Spleen (tissue), 11 donors: ENCODE results near the gene SLC4A4. TPM values are rescaled to one million over a fixed set of nuclear protein-coding genes. Genes with fewer than 3 reads are reported as not detected.

Source experiments
- DNase-seq: peaks from one replicate; pipeline ENCODE4 v3.0.0-alpha.2; 2020
- H3K27ac ChIP-seq, 8 donors: fragments of 200-600 bp; sonication (generic) in 7 of 8; 1 replicate in 4 of 8; 2 replicates in 4 of 8; pipeline versions ENCODE4 v1.5.0 to v1.8.0; 2016 to 2021; ENCODE audit warnings: inconsistent platforms in 4 of 8, mild to moderate bottlenecking in 4 of 8, moderate library complexity in 1 of 8
- H3K27me3 ChIP-seq, 7 donors: fragments of 200-600 bp; sonication (generic) in 6 of 7; replicated peaks in 1 of 7; 1 replicate in 4 of 7; 2 replicates in 3 of 7; pipeline versions ENCODE4 v1.5.0 to v1.8.0; 2016 to 2021; ENCODE audit warnings: inconsistent platforms in 3 of 7, mild to moderate bottlenecking in 1 of 7
- H3K36me3 ChIP-seq, 6 donors: fragments of 200-600 bp; sonication (generic) in 5 of 6; 1 replicate in 4 of 6; 2 replicates in 2 of 6; pipeline versions ENCODE4 v1.5.0 to v1.8.0; 2016 to 2021; ENCODE audit warnings: inconsistent platforms in 2 of 6
- H3K4me1 ChIP-seq, 6 donors: fragments of 200-600 bp; sonication (generic) in 5 of 6; 1 replicate in 3 of 6; 2 replicates in 3 of 6; pipeline versions ENCODE4 v1.5.0 to v1.8.0; 2016 to 2021; ENCODE audit warnings: inconsistent platforms in 3 of 6
- H3K4me3 ChIP-seq, 8 donors: fragments of 200-600 bp; sonication (generic) in 7 of 8; 1 replicate in 4 of 8; 2 replicates in 4 of 8; pipeline versions ENCODE4 v1.5.0 to v1.8.0; 2016 to 2021; ENCODE audit warnings: inconsistent platforms in 4 of 8, mild to moderate bottlenecking in 4 of 8, moderate library complexity in 2 of 8
- H3K9me3 ChIP-seq, 8 donors: fragments of 200-600 bp; sonication (generic) in 7 of 8; 1 replicate in 4 of 8; 2 replicates in 4 of 8; pipeline versions ENCODE4 v1.5.0 to v1.8.0; 2016 to 2021; ENCODE audit warnings: inconsistent platforms in 4 of 8
- POLR2A ChIP-seq, 3 donors: fragments of 450-650 bp; IDR thresholded peaks; one replicate each; pipeline ENCODE4 v1.5.1; 2017; ENCODE audit warnings: antibody characterized with exemption in 3 of 3, mild to moderate bottlenecking in 1 of 3
- POLR2AphosphoS5 ChIP-seq, 3 donors: sonication (generic); formaldehyde crosslinking; IDR thresholded peaks; one replicate each; pipeline ENCODE4 v1.5.1; 2017; ENCODE audit warnings: antibody characterized with exemption in 3 of 3
- WGBS, 5 donors: extraction: QIAGEN DNeasy Blood & Tissue Kit in 3 of 5; methylation state at CpG; one replicate each; pipeline versions ENCODE4 v1.1.5 to v1.1.7; 2013 to 2018; 5-methylcytosine and 5-hydroxymethylcytosine counted together
- intact Hi-C: fragments of 100-400 bp; cut with DNase I; formaldehyde crosslinking; loops from one replicate; pipeline ENCODE4 v1.15.0; 2023; ENCODE audit warnings: low total_unique reads
- polyA plus RNA-seq, 3 donors: library from polyadenylated mRNA; stranded (reverse); fragments of 200-250 nt; gene quantifications; one replicate each; pipeline ENCODE4 v1.2.1, GENCODE V29; 2013
- total RNA-seq, 7 donors: library from RNA; depleted of rRNA in 3 of 7; stranded (reverse); fragments of >200 nt in 3 of 7; fragmentation: NEBNext Ultra II Directional in 4 of 7; extraction: Animal tissue kit (Norgen Biotek cat#: 25700) in 4 of 7; gene quantifications; one replicate each; pipeline versions ENCODE4 v1.1.0 to v1.2.1, GENCODE V29; 2016 to 2021
- TF ChIP-seq, protein P1 (sequence below), 11 experiments: fragments of 200-600 bp in 7 of 11; fragments of 450-650 bp in 4 of 11; sonication (generic) in 4 of 11; IDR thresholded peaks in 8 of 11; conservative IDR thresholded peaks in 3 of 11; 1 replicate in 7 of 11; 2 replicates in 4 of 11; pipeline versions ENCODE4 v1.4.0 to v1.8.0; 2016 to 2021; ENCODE audit warnings: antibody characterized with exemption in 11 of 11, inconsistent platforms in 4 of 11, mild to moderate bottlenecking in 1 of 11
- donor health status: healthy with polysubstance abuse.
- donor health status: DM: no; HTN: no; CAD: no; lungs with moderate emphysema.
- donor health status: DM: no; HTN: no; CAD: no.
- donor health status: Bipolar disorder and iron deficiency.
- donor health status: healthy.
- donor health status: DM: no; HTN: no; CAD: no.
- donor health status: DM: yes; HTN: yes; CAD: no.

Gene SLC4A4
- total and polyA plus RNA-seq, 10 donors, result 0.07 to 3.4 (median 1.4) TPM

DNA sequence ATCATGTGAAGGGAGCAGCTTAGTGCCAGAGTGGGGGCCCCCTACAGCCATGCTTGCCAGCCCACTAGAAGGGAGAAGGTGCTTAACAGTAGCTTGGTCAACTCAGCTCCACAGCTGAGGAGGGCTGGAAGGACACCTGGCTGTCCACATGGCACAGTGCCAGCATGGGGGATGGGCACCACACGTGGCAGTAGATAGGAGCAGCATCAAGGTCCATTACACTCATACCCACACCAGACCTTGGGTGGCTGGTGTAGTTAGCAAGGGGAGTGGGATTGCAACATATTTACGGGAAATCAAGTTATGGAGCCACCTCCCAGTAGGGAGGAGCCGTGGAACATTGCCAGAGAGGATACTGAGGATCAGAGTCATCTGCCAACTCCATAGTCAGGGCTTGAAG, 37.9 kb upstream of the SLC4A4 start:
- Histone ChIP-seq H3K36me3 (no peaks in the 10 kb centered on the region), H3K4me1 (no peaks in the 10 kb centered on the region), H3K27me3 (no peaks in the 10 kb centered on the region), H3K9me3 (no peaks in the 10 kb centered on the region), H3K4me3 (no peak overlapping the region), H3K27ac (no peak overlapping the region)
- TF ChIP-seq POLR2A (IDR thresholded peaks at IDR 0.05), result no peak
- intact Hi-C loops, result no loop called here
- 63 to 79% (median 74%) methylated on average over 2 to 3 of the region's 3 CpGs for WGBS, 5 donors
- no peak for DNase-seq

DNA sequence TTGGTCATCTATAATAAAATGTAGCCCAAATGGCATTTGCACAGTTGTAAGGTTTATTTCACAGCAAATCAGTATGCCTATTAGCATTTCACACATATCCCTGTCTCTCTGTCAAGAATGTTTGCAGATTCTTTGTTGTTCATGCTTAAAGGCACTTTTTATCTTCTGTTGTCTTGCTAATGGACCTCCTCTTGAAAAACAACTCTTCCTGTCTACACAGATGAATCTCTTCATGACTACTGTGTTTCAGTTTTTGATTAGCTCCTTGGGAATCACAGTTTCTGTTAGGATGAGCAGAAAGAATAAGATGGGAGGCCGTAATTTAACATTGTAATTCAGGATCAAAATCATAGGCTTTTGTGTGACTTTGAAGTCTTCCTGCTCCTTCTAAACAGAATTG, 35.5 kb upstream of the SLC4A4 start:
- TF ChIP-seq POLR2A (IDR thresholded peaks at IDR 0.05) (no peak), POLR2AphosphoS5 (IDR thresholded peaks at IDR 0.05) (no peak)
- TF ChIP-seq, protein P1, sequence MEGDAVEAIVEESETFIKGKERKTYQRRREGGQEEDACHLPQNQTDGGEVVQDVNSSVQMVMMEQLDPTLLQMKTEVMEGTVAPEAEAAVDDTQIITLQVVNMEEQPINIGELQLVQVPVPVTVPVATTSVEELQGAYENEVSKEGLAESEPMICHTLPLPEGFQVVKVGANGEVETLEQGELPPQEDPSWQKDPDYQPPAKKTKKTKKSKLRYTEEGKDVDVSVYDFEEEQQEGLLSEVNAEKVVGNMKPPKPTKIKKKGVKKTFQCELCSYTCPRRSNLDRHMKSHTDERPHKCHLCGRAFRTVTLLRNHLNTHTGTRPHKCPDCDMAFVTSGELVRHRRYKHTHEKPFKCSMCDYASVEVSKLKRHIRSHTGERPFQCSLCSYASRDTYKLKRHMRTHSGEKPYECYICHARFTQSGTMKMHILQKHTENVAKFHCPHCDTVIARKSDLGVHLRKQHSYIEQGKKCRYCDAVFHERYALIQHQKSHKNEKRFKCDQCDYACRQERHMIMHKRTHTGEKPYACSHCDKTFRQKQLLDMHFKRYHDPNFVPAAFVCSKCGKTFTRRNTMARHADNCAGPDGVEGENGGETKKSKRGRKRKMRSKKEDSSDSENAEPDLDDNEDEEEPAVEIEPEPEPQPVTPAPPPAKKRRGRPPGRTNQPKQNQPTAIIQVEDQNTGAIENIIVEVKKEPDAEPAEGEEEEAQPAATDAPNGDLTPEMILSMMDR (IDR thresholded peaks at IDR 0.05 in 8 of 11, conservative IDR thresholded peaks at IDR 0.05 in 3 of 11), result no peak
- no peak overlapping the region for H3K27ac ChIP-seq
- H3K4me3 ChIP-seq, result no peak overlapping the region
- no peaks in the 10 kb centered on the region for H3K9me3 ChIP-seq
- H3K27me3 ChIP-seq, result no peaks in the 10 kb centered on the region
- no peaks in the 10 kb centered on the region for H3K36me3 ChIP-seq
- intact Hi-C loops, result no loop called here
- H3K4me1 ChIP-seq, result no peaks in the 10 kb centered on the region
- WGBS, 5 donors, result 86 to 88% (median 87%) methylated on average over 1 of the region's 1 CpG
- DNase-seq, result no peak

DNA sequence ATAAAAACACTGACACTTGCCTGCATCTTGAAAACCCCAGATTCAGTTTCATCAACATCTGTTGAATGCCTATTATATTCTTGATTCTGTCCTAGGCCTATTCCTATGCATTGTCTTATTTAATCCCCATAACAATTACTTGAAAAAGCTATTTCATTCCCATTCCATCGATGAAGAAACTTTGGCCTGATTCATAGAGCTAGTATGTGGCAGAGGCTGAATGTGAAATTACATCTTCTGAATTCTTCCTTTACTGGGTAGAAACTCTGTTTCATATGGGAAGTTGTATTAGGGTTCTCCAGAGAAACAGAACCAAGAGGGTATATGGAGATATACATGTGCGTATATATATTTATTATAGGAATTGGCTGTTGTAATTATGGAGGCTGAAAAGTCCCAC, 35.0 kb upstream of the SLC4A4 start:
- Histone ChIP-seq H3K27me3 (no peaks in the 10 kb centered on the region), H3K36me3 (no peaks in the 10 kb centered on the region), H3K9me3 (no peaks in the 10 kb centered on the region), H3K4me1 (no peaks in the 10 kb centered on the region), H3K27ac (no peak overlapping the region), H3K4me3 (no peak overlapping the region)
- DNase-seq, result no peak
- TF ChIP-seq, protein P1 (IDR thresholded peaks at IDR 0.05 in 8 of 11, conservative IDR thresholded peaks at IDR 0.05 in 3 of 11), result no peak
- no peak for TF ChIP-seq POLR2AphosphoS5 (IDR thresholded peaks at IDR 0.05)
- TF ChIP-seq POLR2A (IDR thresholded peaks at IDR 0.05), result no peak
- intact Hi-C loops, result no loop called here
- 86 to 93% (median 92%) methylated on average over 2 of the region's 2 CpGs for WGBS, 5 donors

DNA sequence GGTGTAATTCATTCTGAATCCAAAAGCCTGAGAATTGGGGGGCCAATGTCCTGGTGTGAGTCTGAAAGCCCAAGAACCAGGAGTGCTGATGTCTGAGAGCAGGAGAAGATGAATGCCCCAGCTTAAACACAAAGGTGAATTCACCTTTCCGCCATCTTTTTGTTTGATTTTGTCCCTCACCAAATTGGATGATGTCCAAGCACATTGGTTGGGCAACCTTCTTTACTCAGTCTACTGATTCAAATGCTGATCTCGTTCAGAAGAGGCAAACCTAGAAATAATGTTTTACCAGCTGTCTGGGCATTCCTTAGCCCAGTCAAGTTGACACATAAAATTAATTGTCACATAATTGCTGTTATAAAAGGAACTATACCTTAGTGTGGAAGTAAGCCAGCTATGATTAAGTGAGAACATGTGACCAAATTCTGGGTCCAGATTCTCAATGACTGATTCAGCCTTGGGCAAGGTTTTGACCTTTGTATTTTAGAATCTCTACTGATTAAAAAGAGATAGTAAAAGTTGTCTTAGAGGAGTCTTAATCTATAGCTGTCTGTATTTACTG, 34.5 kb upstream of the SLC4A4 start:
- intact Hi-C loops, result no loop called here
- Histone ChIP-seq H3K27ac (no peak overlapping the region), H3K27me3 (no peaks in the 10 kb centered on the region), H3K4me3 (no peak overlapping the region), H3K4me1 (no peaks in the 10 kb centered on the region), H3K9me3 (no peaks in the 10 kb centered on the region), H3K36me3 (no peaks in the 10 kb centered on the region)
- no peak for TF ChIP-seq POLR2A (IDR thresholded peaks at IDR 0.05)
- TF ChIP-seq POLR2AphosphoS5 (IDR thresholded peaks at IDR 0.05), result no peak
- TF ChIP-seq, protein P1 (IDR thresholded peaks at IDR 0.05 in 8 of 11, conservative IDR thresholded peaks at IDR 0.05 in 3 of 11), result no peak
- WGBS, 5 donors, result 88 to 97% (median 90%) methylated on average over 2 of the region's 2 CpGs
- DNase-seq, result no peak

DNA sequence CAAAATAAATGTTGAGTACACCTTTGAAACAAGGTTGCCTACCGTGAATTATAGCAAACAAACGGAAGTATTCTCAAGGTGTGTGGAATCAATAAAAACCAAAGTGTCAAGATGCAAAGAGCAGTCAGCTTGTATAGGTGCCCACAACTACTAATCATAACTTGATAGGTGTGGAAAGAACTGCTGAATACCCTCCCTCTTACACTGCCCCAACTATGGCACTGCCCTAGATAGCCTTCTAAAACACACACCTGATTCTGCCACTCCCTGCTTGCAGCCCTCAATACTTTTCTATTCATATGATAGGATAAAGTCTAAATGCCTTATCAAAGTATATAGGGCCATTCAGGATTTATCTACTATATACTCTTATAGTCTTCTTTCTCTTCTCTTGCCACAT, 31.1 kb upstream of the SLC4A4 start:
- 89 to 97% (median 93%) methylated on average over 2 of the region's 2 CpGs for WGBS, 5 donors
- Histone ChIP-seq H3K4me1 (no peaks in the 10 kb centered on the region), H3K4me3 (no peak overlapping the region), H3K27ac (no peak overlapping the region), H3K9me3 (peaks cover 0 to 3% (median 0%) of the 10 kb centered on the region in 8 donors), H3K27me3 (no peaks in the 10 kb centered on the region), H3K36me3 (no peaks in the 10 kb centered on the region)
- no peak for DNase-seq
- intact Hi-C loops, result no loop called here
- TF ChIP-seq POLR2AphosphoS5 (IDR thresholded peaks at IDR 0.05), result no peak
- TF ChIP-seq POLR2A (IDR thresholded peaks at IDR 0.05), result no peak
